Liver (tissue), 9 donors: Measurements from ENCODE around the gene ATP5F1D. TPM values are rescaled to one million over a fixed set of nuclear protein-coding genes. Genes with fewer than 3 reads are reported as not detected.

Experiments
- DNase-seq: peaks from one replicate; pipeline ENCODE4 v3.0.0-alpha.2; 2017; ENCODE audit warnings: low spot score
- H3K27ac ChIP-seq, 2 donors: one replicate each; pipeline ENCODE4 v1.7.0; 2013; ENCODE audit warnings: inconsistent platforms in 2 of 2, low read length in 2 of 2, control low read depth in 1 of 2, low read depth in 1 of 2, mild to moderate bottlenecking in 1 of 2
- H3K27me3 ChIP-seq, 4 donors: one replicate each; pipeline versions ENCODE4 v1.6.1 to v1.7.0; 2013; ENCODE audit warnings: low read length in 3 of 4, inconsistent platforms in 1 of 4, mild to moderate bottlenecking in 1 of 4, moderate library complexity in 1 of 4; ENCODE audit not compliant: control insufficient read depth in 4 of 4, insufficient read depth in 4 of 4
- H3K36me3 ChIP-seq, 4 donors: one replicate each; pipeline versions ENCODE4 v1.6.1 to v1.7.0; 2013; ENCODE audit warnings: low read length in 3 of 4, mild to moderate bottlenecking in 3 of 4, low read depth in 1 of 4, moderate library complexity in 1 of 4; ENCODE audit not compliant: control insufficient read depth in 4 of 4, insufficient read depth in 3 of 4
- H3K4me1 ChIP-seq, 4 donors: one replicate each; pipeline versions ENCODE4 v1.6.1 to v1.7.0; 2013; ENCODE audit warnings: low read length in 3 of 4, mild to moderate bottlenecking in 3 of 4, moderate library complexity in 1 of 4; ENCODE audit not compliant: control insufficient read depth in 4 of 4, insufficient read depth in 4 of 4
- H3K4me3 ChIP-seq, 3 donors: one replicate each; pipeline versions ENCODE4 v1.6.1 to v1.7.0; 2013; ENCODE audit warnings: low read length in 3 of 3, control low read depth in 1 of 3, low read depth in 1 of 3, mild to moderate bottlenecking in 1 of 3
- H3K9ac ChIP-seq, 2 donors: one replicate each; pipeline ENCODE4 v1.7.0; 2013; ENCODE audit warnings: low read length in 2 of 2, mild to moderate bottlenecking in 2 of 2, moderate library complexity in 2 of 2, control low read depth in 1 of 2, low read depth in 1 of 2
- H3K9me3 ChIP-seq, 4 donors: one replicate each; pipeline versions ENCODE4 v1.6.1 to v1.7.0; 2013; ENCODE audit warnings: low read length in 3 of 4; ENCODE audit not compliant: control insufficient read depth in 4 of 4
- FOXA1 ChIP-seq: IDR thresholded peaks from 2 replicates; pipeline ENCODE4 v1.6.1; 2016; ENCODE audit warnings: antibody characterized with exemption
- GABPA ChIP-seq, 2 donors: IDR thresholded peaks in 1 of 2; conservative IDR thresholded peaks in 1 of 2; 2 replicates each; pipeline ENCODE4 v1.6.1; 2016; ENCODE audit warnings: antibody characterized with exemption in 2 of 2, mild to moderate bottlenecking in 1 of 2, moderate library complexity in 1 of 2
- HNF4A ChIP-seq, 2 donors: conservative IDR thresholded peaks; 2 replicates each; pipeline ENCODE4 v1.6.1; 2016; ENCODE audit warnings: antibody characterized with exemption in 2 of 2, mild to moderate bottlenecking in 2 of 2
- HNF4G ChIP-seq: IDR thresholded peaks from 2 replicates; pipeline ENCODE4 v1.6.1; 2016; ENCODE audit warnings: antibody characterized with exemption
- JUND ChIP-seq, 2 donors: IDR thresholded peaks; 2 replicates each; pipeline ENCODE4 v1.6.1; 2016; ENCODE audit warnings: antibody characterized with exemption in 2 of 2
- NR2F2 ChIP-seq: IDR thresholded peaks from 2 replicates; pipeline ENCODE4 v1.6.1; 2016; ENCODE audit warnings: antibody characterized with exemption
- RAD21 ChIP-seq, 2 donors: IDR thresholded peaks; 2 replicates each; pipeline ENCODE4 v1.6.1; 2016; ENCODE audit warnings: antibody characterized with exemption in 2 of 2, mild to moderate bottlenecking in 2 of 2
- SP1 ChIP-seq: IDR thresholded peaks from 2 replicates; pipeline ENCODE4 v1.6.1; 2018; ENCODE audit warnings: antibody characterized with exemption, mild to moderate bottlenecking
- WGBS: extraction: QIAGEN DNeasy Blood & Tissue Kit; methylation state at CpG from one replicate; pipeline ENCODE4 v1.1.7; 2013; 5-methylcytosine and 5-hydroxymethylcytosine counted together
- polyA plus RNA-seq, 2 donors: library from polyadenylated mRNA; stranded (reverse) in 1 of 2; unstranded in 1 of 2; fragments of 200-250 nt in 1 of 2; fragments of >200 nt in 1 of 2; fragmentation: Nextera tagmentation in 1 of 2; extraction: Ambion mirVana in 1 of 2; gene quantifications; one replicate each; pipeline versions ENCODE4 v1.2.1 to v1.2.3, GENCODE V29; 2013 to 2015
- total RNA-seq, 2 donors: library from RNA; depleted of rRNA; stranded (reverse); fragments of >200 nt; gene quantifications; one replicate each; pipeline ENCODE4 v1.2.3, GENCODE V29; 2014
- TF ChIP-seq, protein P1 (sequence below): fragments of 150-350 bp; IDR thresholded peaks from 2 replicates; pipeline ENCODE4 v1.5.1; 2017; ENCODE audit warnings: improper control_type of control experiment, low read depth, low read length; ENCODE audit not compliant: missing input control
- TF ChIP-seq, protein P2 (sequence below): IDR thresholded peaks from 2 replicates; pipeline ENCODE4 v1.6.1; 2016; ENCODE audit warnings: antibody characterized with exemption
- TF ChIP-seq, protein P3 (sequence below): IDR thresholded peaks from 2 replicates; pipeline ENCODE4 v1.6.1; 2016; ENCODE audit warnings: antibody characterized with exemption
- TF ChIP-seq, protein P4 (sequence below): IDR thresholded peaks from 2 replicates; pipeline ENCODE4 v1.6.1; 2016; ENCODE audit warnings: antibody characterized with exemption, mild to moderate bottlenecking
- donor health status: healthy.
- donor health status: healthy.
- donor health status: healthy.
- donor health status: healthy.
- donor health status: healthy.

The ATP5F1D gene
- total and polyA plus RNA-seq, 4 donors, result 20.2 to 315 (median 145) TPM

DNA sequence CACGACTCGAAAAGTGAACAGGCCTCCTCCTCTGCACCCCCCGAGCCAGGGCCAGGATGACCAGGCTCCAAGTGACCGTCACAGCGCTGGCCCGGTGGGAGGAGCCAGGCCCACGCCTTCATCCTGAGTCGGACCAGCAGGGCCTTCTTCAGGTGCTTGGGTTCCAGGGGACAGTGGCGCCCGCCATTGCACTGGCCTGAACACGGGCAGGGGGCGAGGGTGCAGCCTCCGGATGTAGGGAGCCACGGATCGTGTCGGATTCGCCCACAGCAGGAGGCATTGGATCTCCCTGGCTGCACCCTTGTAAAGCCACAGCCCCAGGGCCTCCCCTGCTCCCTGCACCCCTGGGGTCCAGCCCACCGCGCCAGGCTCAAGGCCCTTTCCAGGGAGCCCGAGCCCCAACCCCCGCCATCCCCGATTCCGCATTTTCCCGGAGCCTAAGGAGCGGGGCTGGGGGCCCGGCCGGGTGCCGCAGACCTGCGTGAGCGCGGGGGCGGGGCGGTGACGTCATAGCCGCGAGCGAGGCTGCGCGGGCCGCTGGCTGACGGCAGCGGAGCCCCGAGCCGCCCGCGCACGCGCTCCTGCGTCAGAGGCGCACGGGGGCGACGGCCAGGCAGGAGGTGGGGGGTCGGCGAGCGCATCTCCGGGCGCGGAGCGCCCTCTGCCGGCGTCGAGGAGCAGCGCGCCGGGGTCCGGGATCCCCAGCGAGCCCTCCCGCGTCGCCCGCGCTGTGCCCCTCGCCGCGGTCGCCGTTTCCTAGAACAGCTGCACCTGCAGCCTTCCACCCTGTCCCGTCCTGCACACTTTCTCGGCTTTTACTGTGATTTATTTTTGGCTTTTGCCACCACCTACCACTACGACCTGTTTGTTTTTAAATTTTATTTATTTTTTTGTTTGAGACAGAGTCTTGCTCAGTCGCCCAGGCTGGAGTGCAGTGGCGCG, 1.5 kb upstream of the ATP5F1D start:
- Histone ChIP-seq H3K9me3 (no peaks in the 10 kb centered on the region), H3K4me3 (peak overlapping the region in 1 of 3 donors; percentile 23), H3K4me1 (peaks cover 25 to 59% (median 38%) of the 10 kb centered on the region in 4 donors), H3K27ac (peak overlapping the region; percentile 38 to 57), H3K36me3 (no peaks in the 10 kb centered on the region), H3K27me3 (no peaks in the 10 kb centered on the region), H3K9ac (peak overlapping the region in 1 of 2 donors; percentile 24)
- WGBS, result 15% methylated on average over 84 of the region's 84 CpGs
- TF ChIP-seq, protein P1, sequence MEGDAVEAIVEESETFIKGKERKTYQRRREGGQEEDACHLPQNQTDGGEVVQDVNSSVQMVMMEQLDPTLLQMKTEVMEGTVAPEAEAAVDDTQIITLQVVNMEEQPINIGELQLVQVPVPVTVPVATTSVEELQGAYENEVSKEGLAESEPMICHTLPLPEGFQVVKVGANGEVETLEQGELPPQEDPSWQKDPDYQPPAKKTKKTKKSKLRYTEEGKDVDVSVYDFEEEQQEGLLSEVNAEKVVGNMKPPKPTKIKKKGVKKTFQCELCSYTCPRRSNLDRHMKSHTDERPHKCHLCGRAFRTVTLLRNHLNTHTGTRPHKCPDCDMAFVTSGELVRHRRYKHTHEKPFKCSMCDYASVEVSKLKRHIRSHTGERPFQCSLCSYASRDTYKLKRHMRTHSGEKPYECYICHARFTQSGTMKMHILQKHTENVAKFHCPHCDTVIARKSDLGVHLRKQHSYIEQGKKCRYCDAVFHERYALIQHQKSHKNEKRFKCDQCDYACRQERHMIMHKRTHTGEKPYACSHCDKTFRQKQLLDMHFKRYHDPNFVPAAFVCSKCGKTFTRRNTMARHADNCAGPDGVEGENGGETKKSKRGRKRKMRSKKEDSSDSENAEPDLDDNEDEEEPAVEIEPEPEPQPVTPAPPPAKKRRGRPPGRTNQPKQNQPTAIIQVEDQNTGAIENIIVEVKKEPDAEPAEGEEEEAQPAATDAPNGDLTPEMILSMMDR, result peak; percentile 79
- TF ChIP-seq HNF4A (conservative IDR thresholded peaks at IDR 0.05) (no peak), JUND (IDR thresholded peaks at IDR 0.05) (no peak), RAD21 (IDR thresholded peaks at IDR 0.05) (peak in 1 of 2 donors; percentile 65)
- peak; percentile 82 for DNase-seq

DNA sequence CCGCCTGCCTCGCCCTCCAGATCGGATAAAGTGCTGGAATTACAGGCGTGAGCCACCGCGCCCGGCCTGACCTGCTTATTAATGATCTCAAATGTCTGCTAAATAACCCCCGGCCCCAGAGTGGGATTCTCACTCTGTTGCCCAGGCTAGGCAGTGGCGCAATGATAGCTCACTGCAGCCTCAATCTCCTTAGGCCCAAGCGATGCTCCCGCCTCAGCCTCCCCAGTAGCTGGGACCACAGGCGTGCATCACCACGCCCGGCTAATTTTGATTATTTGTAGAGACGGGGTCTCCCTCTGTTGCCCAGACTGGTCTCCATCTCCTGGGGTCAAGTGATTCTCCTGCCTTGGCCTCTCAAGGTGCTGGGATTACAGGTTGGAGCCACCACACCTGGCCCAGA, 626 bp upstream of the ATP5F1D start:
- Histone ChIP-seq H3K4me1 (peaks cover 29 to 67% (median 44%) of the 10 kb centered on the region in 4 donors), H3K9ac (peak overlapping the region in 1 of 2 donors; percentile 8)

More for the DNA sequence above, 626 bp upstream of the ATP5F1D start:
- WGBS, result 60% methylated on average over 15 of the region's 15 CpGs
- Histone ChIP-seq H3K4me3 (no peak overlapping the region), H3K27ac (peak overlapping the region in 1 of 2 donors; percentile 95), H3K36me3 (no peaks in the 10 kb centered on the region), H3K27me3 (no peaks in the 10 kb centered on the region), H3K9me3 (no peaks in the 10 kb centered on the region)
- no peak for DNase-seq
- no peak for TF ChIP-seq FOXA1
- TF ChIP-seq, protein P2, sequence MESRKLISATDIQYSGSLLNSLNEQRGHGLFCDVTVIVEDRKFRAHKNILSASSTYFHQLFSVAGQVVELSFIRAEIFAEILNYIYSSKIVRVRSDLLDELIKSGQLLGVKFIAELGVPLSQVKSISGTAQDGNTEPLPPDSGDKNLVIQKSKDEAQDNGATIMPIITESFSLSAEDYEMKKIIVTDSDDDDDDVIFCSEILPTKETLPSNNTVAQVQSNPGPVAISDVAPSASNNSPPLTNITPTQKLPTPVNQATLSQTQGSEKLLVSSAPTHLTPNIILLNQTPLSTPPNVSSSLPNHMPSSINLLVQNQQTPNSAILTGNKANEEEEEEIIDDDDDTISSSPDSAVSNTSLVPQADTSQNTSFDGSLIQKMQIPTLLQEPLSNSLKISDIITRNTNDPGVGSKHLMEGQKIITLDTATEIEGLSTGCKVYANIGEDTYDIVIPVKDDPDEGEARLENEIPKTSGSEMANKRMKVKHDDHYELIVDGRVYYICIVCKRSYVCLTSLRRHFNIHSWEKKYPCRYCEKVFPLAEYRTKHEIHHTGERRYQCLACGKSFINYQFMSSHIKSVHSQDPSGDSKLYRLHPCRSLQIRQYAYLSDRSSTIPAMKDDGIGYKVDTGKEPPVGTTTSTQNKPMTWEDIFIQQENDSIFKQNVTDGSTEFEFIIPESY, result no peak
- no peak for TF ChIP-seq SP1
- TF ChIP-seq GABPA (IDR thresholded peaks at IDR 0.05 in 1 of 2, conservative IDR thresholded peaks at IDR 0.05 in 1 of 2), result no peak
- TF ChIP-seq, protein P3, sequence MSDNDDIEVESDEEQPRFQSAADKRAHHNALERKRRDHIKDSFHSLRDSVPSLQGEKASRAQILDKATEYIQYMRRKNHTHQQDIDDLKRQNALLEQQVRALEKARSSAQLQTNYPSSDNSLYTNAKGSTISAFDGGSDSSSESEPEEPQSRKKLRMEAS, result no peak
- TF ChIP-seq NR2F2, result no peak
- TF ChIP-seq HNF4G, result no peak
- no peak for TF ChIP-seq HNF4A (conservative IDR thresholded peaks at IDR 0.05)
- TF ChIP-seq, protein P1, result no peak
- TF ChIP-seq, protein P4, sequence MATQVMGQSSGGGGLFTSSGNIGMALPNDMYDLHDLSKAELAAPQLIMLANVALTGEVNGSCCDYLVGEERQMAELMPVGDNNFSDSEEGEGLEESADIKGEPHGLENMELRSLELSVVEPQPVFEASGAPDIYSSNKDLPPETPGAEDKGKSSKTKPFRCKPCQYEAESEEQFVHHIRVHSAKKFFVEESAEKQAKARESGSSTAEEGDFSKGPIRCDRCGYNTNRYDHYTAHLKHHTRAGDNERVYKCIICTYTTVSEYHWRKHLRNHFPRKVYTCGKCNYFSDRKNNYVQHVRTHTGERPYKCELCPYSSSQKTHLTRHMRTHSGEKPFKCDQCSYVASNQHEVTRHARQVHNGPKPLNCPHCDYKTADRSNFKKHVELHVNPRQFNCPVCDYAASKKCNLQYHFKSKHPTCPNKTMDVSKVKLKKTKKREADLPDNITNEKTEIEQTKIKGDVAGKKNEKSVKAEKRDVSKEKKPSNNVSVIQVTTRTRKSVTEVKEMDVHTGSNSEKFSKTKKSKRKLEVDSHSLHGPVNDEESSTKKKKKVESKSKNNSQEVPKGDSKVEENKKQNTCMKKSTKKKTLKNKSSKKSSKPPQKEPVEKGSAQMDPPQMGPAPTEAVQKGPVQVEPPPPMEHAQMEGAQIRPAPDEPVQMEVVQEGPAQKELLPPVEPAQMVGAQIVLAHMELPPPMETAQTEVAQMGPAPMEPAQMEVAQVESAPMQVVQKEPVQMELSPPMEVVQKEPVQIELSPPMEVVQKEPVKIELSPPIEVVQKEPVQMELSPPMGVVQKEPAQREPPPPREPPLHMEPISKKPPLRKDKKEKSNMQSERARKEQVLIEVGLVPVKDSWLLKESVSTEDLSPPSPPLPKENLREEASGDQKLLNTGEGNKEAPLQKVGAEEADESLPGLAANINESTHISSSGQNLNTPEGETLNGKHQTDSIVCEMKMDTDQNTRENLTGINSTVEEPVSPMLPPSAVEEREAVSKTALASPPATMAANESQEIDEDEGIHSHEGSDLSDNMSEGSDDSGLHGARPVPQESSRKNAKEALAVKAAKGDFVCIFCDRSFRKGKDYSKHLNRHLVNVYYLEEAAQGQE, result no peak
